Hematopoietic multipotent progenitor cell (in vitro differentiated cells): ENCODE measurements around the gene STK11. TPM values are rescaled to one million over a fixed set of nuclear protein-coding genes. Genes with fewer than 3 reads are reported as not detected.
"Not testable (repeated sequence)": the region's sequence is repeated elsewhere in the genome, so short reads cannot be mapped to it uniquely, and the experiment has no call there.

Experiments used
- DNase-seq, 3 donors: peaks; one replicate each; pipeline ENCODE4 v3.0.0-alpha.2; 2011 to 2015; ENCODE audit warnings: low read depth in 2 of 3, low spot score in 2 of 3
- total RNA-seq: library from RNA; depleted of rRNA; stranded (reverse); fragments of >200 nt; gene quantifications from one replicate; pipeline ENCODE4 v1.2.3, GENCODE V29; 2012

The STK11 gene
- total RNA-seq, 1 donor, result 104 TPM

GRCh38 chr19:1235625-1236538 is 30.3 kb downstream of the STK11 start:
- DNase-seq, result no peak

- DNase-seq, result no peak
These were observed 31.0 kb downstream of the STK11 start for GRCh38 chr19:1236576-1236975.

GRCh38 chr19:1237027-1237659 is 31.6 kb downstream of the STK11 start:
- no peak for DNase-seq

DNA sequence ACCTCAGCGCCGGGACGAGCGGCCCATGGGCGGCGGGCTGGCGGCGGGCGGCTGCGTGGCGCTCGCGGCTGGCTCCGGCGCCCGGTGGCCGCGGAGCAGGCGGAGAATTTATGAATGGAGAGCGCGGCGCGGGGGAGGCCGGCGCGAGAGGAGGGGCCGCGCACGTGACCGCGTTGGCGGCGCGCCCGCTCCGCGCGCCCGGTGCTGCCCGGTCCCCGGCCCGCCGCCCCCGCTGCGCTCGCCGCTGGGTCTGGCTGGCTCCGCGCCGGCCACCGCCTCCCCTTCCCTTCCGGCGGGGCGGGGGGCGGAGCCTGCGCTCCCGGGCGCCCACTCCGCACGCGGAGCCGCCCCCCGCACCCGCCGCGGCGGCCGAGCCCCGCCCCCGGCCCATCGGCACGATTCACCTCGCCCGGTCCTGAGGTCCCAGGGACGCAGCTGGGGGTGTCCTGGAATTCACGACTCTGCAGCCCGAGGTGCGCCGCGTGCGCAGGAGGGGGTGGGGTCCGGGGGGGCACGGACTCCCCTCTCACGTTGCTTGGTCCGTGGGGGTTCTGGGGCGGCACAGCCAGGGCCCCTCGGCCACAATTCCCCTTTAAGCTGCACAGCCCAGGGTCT is 32.3 kb downstream of the STK11 start, which contains the start of gene CBARP:
Gene CBARP (minus strand): TSS at position 252 of the 615 bp plus-strand sequence. CDS start 1,905 bp downstream, outside the sequence.
- no peak for DNase-seq

DNA sequence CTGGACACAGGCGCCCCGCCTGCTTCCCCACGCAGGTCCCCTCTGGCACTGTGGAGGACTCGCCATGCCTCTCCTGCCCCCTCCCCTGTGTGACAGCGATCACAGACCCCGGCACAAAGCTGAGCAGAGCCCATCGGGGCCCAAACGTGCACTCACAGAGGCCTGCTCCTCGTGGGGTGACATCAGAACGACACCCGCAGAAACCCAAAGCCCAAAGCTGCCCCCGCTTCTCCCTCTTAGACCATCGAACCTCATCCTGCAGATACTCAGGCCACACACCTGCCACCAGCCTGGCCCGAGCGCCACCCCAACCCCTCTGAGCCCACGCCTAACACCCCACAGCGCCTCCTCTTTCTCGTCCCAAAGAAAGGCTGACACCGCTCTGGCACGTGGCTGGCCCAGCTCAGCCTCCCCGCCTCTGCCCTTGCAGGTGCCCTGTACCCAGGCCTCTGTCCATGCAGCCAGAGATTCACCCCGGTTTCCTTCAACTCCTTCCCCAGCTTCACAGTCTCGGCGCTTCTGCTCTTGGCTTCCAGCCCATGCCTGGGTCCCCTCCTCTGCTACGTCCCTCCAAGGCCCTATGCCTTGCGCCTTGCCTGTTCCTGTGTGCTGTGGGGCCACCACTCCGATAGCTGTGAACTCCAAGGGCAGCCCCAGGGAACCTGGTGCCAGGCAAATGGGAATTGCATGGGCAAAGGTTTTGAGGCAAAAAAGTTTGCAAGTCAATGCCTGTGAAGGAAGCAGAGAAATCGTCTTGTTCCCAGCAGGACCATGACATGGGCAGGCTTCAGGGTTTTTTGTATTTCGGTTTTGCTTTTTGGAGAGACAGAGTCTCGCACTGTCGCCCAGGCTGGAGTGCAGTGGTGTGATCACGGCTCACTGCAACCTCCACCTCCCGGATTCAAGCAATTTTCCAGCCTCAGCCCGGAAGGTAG is 33.1 kb downstream of the STK11 start:
- no peak for DNase-seq

DNA sequence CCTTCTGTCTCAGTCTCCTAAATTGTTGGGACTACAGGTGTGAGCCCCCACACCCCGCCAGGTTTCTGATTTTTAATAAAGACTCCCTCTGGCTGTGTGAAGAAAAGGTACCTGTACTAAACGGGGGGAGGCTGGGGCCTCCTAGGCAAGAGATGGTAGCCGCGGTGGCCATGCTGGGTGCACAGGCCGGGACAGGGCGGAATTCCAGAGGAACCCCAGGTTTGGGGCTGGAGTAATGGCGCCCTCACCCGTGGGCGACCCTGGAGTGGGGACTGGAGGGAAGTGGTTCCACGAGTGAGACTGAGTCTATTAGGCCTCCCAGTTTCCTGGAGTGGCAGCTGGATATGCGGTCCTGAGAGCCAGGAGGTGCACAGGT is 33.8 kb downstream of the STK11 start:
- DNase-seq, result no peak

DNA sequence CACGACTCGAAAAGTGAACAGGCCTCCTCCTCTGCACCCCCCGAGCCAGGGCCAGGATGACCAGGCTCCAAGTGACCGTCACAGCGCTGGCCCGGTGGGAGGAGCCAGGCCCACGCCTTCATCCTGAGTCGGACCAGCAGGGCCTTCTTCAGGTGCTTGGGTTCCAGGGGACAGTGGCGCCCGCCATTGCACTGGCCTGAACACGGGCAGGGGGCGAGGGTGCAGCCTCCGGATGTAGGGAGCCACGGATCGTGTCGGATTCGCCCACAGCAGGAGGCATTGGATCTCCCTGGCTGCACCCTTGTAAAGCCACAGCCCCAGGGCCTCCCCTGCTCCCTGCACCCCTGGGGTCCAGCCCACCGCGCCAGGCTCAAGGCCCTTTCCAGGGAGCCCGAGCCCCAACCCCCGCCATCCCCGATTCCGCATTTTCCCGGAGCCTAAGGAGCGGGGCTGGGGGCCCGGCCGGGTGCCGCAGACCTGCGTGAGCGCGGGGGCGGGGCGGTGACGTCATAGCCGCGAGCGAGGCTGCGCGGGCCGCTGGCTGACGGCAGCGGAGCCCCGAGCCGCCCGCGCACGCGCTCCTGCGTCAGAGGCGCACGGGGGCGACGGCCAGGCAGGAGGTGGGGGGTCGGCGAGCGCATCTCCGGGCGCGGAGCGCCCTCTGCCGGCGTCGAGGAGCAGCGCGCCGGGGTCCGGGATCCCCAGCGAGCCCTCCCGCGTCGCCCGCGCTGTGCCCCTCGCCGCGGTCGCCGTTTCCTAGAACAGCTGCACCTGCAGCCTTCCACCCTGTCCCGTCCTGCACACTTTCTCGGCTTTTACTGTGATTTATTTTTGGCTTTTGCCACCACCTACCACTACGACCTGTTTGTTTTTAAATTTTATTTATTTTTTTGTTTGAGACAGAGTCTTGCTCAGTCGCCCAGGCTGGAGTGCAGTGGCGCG is 34.5 kb downstream of the STK11 start:
- peak; percentile 92 to 93 (median 92) for DNase-seq

DNA sequence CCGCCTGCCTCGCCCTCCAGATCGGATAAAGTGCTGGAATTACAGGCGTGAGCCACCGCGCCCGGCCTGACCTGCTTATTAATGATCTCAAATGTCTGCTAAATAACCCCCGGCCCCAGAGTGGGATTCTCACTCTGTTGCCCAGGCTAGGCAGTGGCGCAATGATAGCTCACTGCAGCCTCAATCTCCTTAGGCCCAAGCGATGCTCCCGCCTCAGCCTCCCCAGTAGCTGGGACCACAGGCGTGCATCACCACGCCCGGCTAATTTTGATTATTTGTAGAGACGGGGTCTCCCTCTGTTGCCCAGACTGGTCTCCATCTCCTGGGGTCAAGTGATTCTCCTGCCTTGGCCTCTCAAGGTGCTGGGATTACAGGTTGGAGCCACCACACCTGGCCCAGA is 35.3 kb downstream of the STK11 start:
- DNase-seq, result no peak

- DNase-seq, result peak; percentile 80 to 92 (median 92)
These were observed 36.0 kb downstream of the STK11 start, which contains the start of gene ATP5F1D for GRCh38 chr19:1241417-1242095. Gene ATP5F1D, plus strand, starts transcription at chr19:1241751. Its CDS starts 100 bp downstream, at chr19:1241851.

DNA sequence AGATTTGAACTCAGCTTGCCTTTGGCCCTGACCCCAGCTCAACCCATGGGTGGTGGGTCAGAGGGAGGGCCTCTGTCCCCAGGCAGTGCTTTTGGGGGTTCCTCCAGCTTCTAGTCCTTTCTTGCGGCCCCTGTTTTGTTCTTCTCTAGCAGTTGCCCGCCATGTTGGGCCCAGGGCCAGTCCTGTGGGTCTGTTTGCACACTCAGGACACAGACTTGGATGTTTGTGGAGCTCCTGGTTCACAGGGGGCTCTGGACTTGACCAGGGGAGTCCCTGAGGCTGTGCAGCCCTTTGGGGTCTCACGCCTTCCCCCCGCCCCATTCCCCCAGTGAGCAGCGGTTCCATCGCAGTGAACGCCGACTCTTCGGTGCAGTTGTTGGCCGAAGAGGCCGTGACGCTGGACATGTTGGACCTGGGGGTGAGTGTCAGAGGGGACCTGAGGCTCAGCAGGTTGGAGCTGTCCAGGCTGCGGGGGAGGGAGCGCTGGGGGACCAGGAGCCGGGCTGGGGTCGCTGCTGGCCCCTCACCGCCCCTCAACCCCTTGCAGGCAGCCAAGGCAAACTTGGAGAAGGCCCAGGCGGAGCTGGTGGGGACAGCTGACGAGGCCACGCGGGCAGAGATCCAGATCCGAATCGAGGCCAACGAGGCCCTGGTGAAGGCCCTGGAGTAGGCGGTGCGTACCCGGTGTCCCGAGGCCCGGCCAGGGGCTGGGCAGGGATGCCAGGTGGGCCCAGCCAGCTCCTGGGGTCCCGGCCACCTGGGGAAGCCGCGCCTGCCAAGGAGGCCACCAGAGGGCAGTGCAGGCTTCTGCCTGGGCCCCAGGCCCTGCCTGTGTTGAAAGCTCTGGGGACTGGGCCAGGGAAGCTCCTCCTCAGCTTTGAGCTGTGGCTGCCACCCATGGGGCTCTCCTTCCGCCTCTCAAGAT is 38.5 kb downstream of the STK11 start:
- peak in 2 of 3 donors; percentile 84 to 89 for DNase-seq

- peak in 1 of 3 donors; percentile 30 for DNase-seq
These were observed 39.3 kb downstream of the STK11 start for GRCh38 chr19:1244693-1245451.

- DNase-seq, result no peak
These were observed 40.1 kb downstream of the STK11 start for GRCh38 chr19:1245494-1246264.

- not testable (repeated sequence) for DNase-seq
These were observed 40.9 kb downstream of the STK11 start for GRCh38 chr19:1246265-1247087.

- no peak for DNase-seq
These were observed 42.2 kb downstream of the STK11 start for GRCh38 chr19:1247748-1248138.

- peak in 2 of 3 donors; percentile 82 to 90 for DNase-seq
These were observed 42.7 kb downstream of the STK11 start, which contains the start of gene MIDN for GRCh38 chr19:1248139-1248785. Gene MIDN, plus strand, starts transcription at chr19:1248583. Its CDS starts 1,714 bp downstream, at chr19:1250297.
